Naive thymus-derived CD8-positive, alpha-beta T cell (primary cell): Measurements from ENCODE around the gene NMRK2. TPM values are rescaled to one million over a fixed set of nuclear protein-coding genes. Genes with fewer than 3 reads are reported as not detected.

ENCODE experiments used
- ATAC-seq, 2 donors: fragments of 150-1000 bp; cut with Tn5 transposase in 1 of 2; sonication (Bioruptor Pico), chemical (Tn5 transposase) in 1 of 2; 1 replicate in 1 of 2; 2 replicates in 1 of 2; pipeline ENCODE4 v1.10.0; 2021; ENCODE audit warnings: mild to moderate bottlenecking in 2 of 2, moderate library complexity in 2 of 2
- POLR2A ChIA-PET: fragments of 350-600 bp; sonication (Branson Sonifier 250); formaldehyde crosslinking; loops from one replicate; lab custom pipeline; 2021; ENCODE audit warnings: antibody characterized with exemption; lab: Charles Lee
- DNase-seq, 10 donors: peaks; one replicate each; pipeline versions ENCODE4 v3.0.0 to v3.0.0-alpha.2; 2020 to 2022
- H3K27ac Mint-ChIP-seq, 10 donors: one replicate each; pipeline ENCODE4 v1.8.0; 2020 to 2022; ENCODE audit warnings: mild to moderate bottlenecking in 10 of 10, mixed read lengths in 10 of 10, moderate library complexity in 4 of 10, inconsistent platforms in 1 of 10
- H3K27me3 Mint-ChIP-seq, 5 donors: one replicate each; pipeline ENCODE4 v1.8.0; 2021 to 2022; ENCODE audit warnings: mixed read lengths in 5 of 5
- H3K36me3 Mint-ChIP-seq, 3 donors: one replicate each; pipeline ENCODE4 v1.8.0; 2020 to 2022; ENCODE audit warnings: mixed read lengths in 3 of 3, mild to moderate bottlenecking in 2 of 3, inconsistent platforms in 1 of 3
- H3K4me1 Mint-ChIP-seq, 4 donors: one replicate each; pipeline ENCODE4 v1.8.0; 2021 to 2022; ENCODE audit warnings: mixed read lengths in 4 of 4
- H3K4me3 Mint-ChIP-seq, 10 donors: one replicate each; pipeline ENCODE4 v1.8.0; 2020 to 2022; ENCODE audit warnings: mild to moderate bottlenecking in 10 of 10, mixed read lengths in 10 of 10, moderate library complexity in 6 of 10, inconsistent platforms in 1 of 10
- H3K9me3 Mint-ChIP-seq, 9 donors: one replicate each; pipeline ENCODE4 v1.8.0; 2020 to 2022; ENCODE audit warnings: mixed read lengths in 9 of 9, mild to moderate bottlenecking in 3 of 9, inconsistent platforms in 1 of 9, moderate library complexity in 1 of 9
- microRNA-seq: library from miRNA; unstranded; fragments of <30 nt; microRNA quantifications from one replicate; pipeline ENCODE4 v1.2.0, GENCODE V29; 2022; ENCODE audit warnings: borderline microRNAs expressed
- polyA plus RNA-seq, 3 donors: library from polyadenylated mRNA; unstranded; fragments of 300-500 nt; fragmentation: Illumina TruSeq; gene quantifications; one replicate each; pipeline ENCODE4 v1.2.3, GENCODE V29; 2021
- total RNA-seq, 8 experiments: library from RNA in 2 of 8; stranded (reverse) in 2 of 8; gene quantifications; one replicate each; pipeline ENCODE4 v1.2.3 and lab custom pipeline; 2021 to 2026

NMRK2 gene
- total and polyA plus RNA-seq, 5 experiments from 2014 or later: not detected

DNA sequence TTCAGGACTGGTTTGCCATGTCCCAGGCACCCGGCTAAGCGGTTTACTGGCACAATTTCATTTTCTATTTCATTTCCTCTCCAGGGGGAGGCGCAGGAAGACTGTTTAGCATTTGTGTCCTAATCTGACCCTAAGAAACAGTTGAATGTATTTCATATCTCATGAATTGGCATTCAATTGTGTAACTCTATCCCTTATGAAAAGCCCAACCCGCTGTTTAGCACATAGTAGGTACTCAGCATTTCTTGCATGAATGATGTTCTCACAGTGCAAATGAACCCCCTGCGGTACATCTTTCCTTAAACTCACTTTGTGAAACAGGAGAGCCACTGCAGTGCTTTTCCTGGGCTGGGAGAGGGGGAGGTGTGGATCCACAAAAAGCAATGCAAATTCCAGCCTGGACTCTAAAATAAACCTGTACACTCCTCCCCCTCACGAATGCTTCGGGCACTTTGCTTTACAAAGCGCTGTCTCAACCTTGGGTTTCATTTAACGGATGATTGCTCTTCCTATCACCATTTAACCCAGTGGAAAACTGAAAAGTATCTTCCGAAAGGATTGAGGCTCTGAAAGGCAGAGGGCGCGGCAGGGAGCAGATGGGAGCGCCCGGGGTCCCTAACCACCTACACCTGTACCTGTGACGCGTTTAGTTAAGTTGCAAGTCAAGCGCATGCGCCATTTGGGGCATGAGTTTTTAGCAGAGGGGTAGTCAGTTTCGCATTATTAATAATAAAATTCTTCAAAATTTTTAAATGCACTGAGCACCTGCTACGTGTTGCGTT lies 53.6 kb downstream of the NMRK2 start:
- H3K9me3 Mint-ChIP-seq: no peaks in the 10 kb centered on the region
- H3K4me3 Mint-ChIP-seq: peak overlapping the region; percentile 92 to 99 (median 97)
- ATAC-seq (peak; percentile 14 to 24), DNase-seq (peak in 9 of 10 donors; percentile 49 to 78 (median 62))
- H3K27ac Mint-ChIP-seq: peak overlapping the region; percentile 85 to 98 (median 97)
- no peaks in the 10 kb centered on the region for H3K27me3 Mint-ChIP-seq
- peaks cover 0 to 36% (median 13%) of the 10 kb centered on the region in 3 donors for H3K36me3 Mint-ChIP-seq
- H3K4me1 Mint-ChIP-seq: peaks cover 15 to 68% (median 47%) of the 10 kb centered on the region in 4 donors
- POLR2A ChIA-PET: interaction anchor here (0.7 to 2.5 kb wide), 16 partner anchors 10 to 416 kb away, joined by 4 to 46 read pairs (median 6); partner anchors contain the start of genes CHAF1A, PIAS4, PIP5K1C and ZBTB7A

DNA sequence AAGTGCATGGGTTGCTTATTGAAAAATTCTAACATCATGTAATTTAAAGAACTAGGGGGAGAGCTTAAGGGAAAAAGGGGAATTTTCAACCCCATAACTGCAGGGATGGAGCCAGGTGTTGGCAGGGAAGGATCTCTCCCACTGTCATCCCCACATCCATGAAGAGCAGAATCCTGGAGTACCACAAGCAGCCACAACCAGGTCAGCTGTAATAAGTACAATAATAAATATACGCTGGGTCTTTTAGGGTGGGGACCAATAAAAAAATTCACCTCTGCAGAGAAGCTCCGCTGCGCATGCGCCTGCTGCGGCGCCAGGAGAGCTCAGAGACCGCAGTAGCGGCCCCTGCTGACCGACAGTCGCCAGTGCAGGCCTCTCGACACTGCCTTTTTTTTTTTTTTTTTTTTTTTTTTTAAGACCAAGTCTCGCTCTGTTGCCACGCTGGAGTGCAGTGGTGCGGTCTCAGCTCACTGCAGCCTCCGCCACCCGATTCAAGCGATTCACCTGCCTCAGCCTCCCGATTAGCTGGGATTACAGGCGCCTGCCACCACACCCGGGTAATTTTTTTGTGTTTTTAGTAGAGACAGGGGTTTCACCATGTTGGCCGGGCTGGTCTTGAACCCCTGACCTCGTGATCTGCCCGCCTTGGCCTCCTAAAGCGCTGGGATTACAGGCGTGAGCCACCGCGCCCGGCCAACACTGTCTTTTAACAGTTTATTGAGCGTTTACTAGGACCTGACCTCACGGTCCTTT lies 54.9 kb downstream of the NMRK2 start:
- H3K36me3 Mint-ChIP-seq: peaks cover 0 to 22% (median 13%) of the 10 kb centered on the region in 3 donors
- no peaks in the 10 kb centered on the region for H3K9me3 Mint-ChIP-seq
- POLR2A ChIA-PET: interaction anchor here (0.6 to 2.2 kb wide), 34 partner anchors 11 to 1976 kb away, joined by 3 to 26 read pairs (median 5); partner anchors contain the start of genes DAPK3, MRPL54, PIAS4 and PIP5K1C
- peak overlapping the region; percentile 74 to 97 (median 88) for H3K27ac Mint-ChIP-seq
- H3K27me3 Mint-ChIP-seq: no peaks in the 10 kb centered on the region
- DNase-seq (peak; percentile 85 to 94 (median 89)), ATAC-seq (peak; percentile 28 to 34)
- peaks cover 15 to 61% (median 39%) of the 10 kb centered on the region in 4 donors for H3K4me1 Mint-ChIP-seq
- H3K4me3 Mint-ChIP-seq: peak overlapping the region; percentile 78 to 99 (median 92)

DNA sequence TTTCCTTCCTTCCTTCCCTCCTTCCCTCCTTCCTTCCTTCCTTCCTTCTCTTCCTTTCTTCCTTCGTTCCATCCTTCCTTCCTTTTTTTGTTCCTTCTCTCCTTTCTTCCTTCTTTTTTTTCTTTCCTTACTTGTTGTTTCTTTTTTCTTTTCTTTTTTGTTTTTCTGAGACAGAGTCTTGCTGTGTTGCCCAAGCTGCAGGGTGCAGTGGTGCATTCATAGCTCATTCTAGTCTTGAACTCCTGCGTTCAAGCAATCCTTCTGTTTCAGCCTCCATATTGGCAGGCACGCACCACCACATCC lies 57.9 kb downstream of the NMRK2 start:
- POLR2A ChIA-PET: interaction anchor here (0.7 to 2.8 kb wide), 6 partner anchors 16 to 1751 kb away, joined by 3 to 24 read pairs (median 5); partner anchors contain the start of genes PIAS4 and ZBTB7A
- Mint-ChIP-seq H3K36me3 (no peaks in the 10 kb centered on the region), H3K4me3 (peak overlapping the region in 2 of 10 donors; percentile 56 to 71), H3K27ac (peak overlapping the region in 6 of 10 donors; percentile 4 to 84 (median 49)), H3K27me3 (no peaks in the 10 kb centered on the region), H3K4me1 (peaks cover 5 to 34% (median 13%) of the 10 kb centered on the region in 4 donors), H3K9me3 (no peaks in the 10 kb centered on the region)
- ATAC-seq: no peak
- no peak for DNase-seq

Small RNA genes lying within 50 kb of the gene (microRNA-seq; reads per million reads assigned to microRNA genes)
- not detected for gene MIR637

Other genes starting within 250 kb of the NMRK2 start
- 10 to 100 TPM; 30.6 to 32.0 TPM for gene PIP5K1C, start 232.6 kb upstream of the NMRK2 start, total RNA-seq
- gene PIP5K1C, start 232.6 kb upstream of the NMRK2 start, polyA plus RNA-seq: 10 to 100 TPM in 1 of 3 donors, 1 to 10 TPM in 2; 3.9 to 10.1 (median 7.4) TPM
- gene TJP3, start 224.7 kb upstream of the NMRK2 start, total RNA-seq: 10 to 100 TPM; 13.0 TPM
- 10 to 100 TPM in 1 of 3 donors, 1 to 10 TPM in 2; 5.2 to 11.1 (median 8.9) TPM for gene TJP3, start 224.7 kb upstream of the NMRK2 start, polyA plus RNA-seq
- 10 to 100 TPM; 72.8 to 80.4 TPM for gene APBA3, start 171.4 kb upstream of the NMRK2 start, total RNA-seq
- gene APBA3, start 171.4 kb upstream of the NMRK2 start, polyA plus RNA-seq: 10 to 100 TPM; 25.0 to 33.0 (median 27.1) TPM
- 10 to 100 TPM; 51.6 to 51.9 TPM for gene MRPL54, start 170.4 kb upstream of the NMRK2 start, total RNA-seq
- gene MRPL54, start 170.4 kb upstream of the NMRK2 start, polyA plus RNA-seq: 100 to 1,000 TPM in 2 of 3 donors, 10 to 100 TPM in 1; 92.5 to 168 (median 120) TPM
- not detected for gene RAX2, start 160.8 kb upstream of the NMRK2 start, total RNA-seq
- not detected for gene RAX2, start 160.8 kb upstream of the NMRK2 start, polyA plus RNA-seq
- 1 to 10 TPM; 1.7 to 2.9 TPM for gene MATK, start 146.7 kb upstream of the NMRK2 start, total RNA-seq
- 10 to 100 TPM; 25.2 to 69.6 (median 25.9) TPM for gene MATK, start 146.7 kb upstream of the NMRK2 start, polyA plus RNA-seq
- under 1 TPM; 0.75 to 0.96 TPM for gene ZFR2, start 64.0 kb upstream of the NMRK2 start, total RNA-seq
- 1 to 10 TPM; 1.4 to 5.6 (median 2.9) TPM for gene ZFR2, start 64.0 kb upstream of the NMRK2 start, polyA plus RNA-seq
- not detected for gene ATCAY, start 52.4 kb upstream of the NMRK2 start, total RNA-seq
- gene ATCAY, start 52.4 kb upstream of the NMRK2 start, polyA plus RNA-seq: 1 to 10 TPM in 1 of 3 donors, not detected in 2; 1.5 TPM
- 10 to 100 TPM; 35.1 to 37.8 TPM for gene DAPK3, start 38.0 kb downstream of the NMRK2 start, total RNA-seq
- 10 to 100 TPM; 17.7 to 27.7 (median 24.1) TPM for gene DAPK3, start 38.0 kb downstream of the NMRK2 start, polyA plus RNA-seq
- gene EEF2, start 52.4 kb downstream of the NMRK2 start, total RNA-seq: 1,000 to 10,000 TPM; 2,204 to 2,252 TPM
- 100 to 1,000 TPM; 546 to 682 (median 600) TPM for gene EEF2, start 52.4 kb downstream of the NMRK2 start, polyA plus RNA-seq
- 10 to 100 TPM; 34.4 to 34.9 TPM for gene PIAS4, start 74.7 kb downstream of the NMRK2 start, total RNA-seq
- gene PIAS4, start 74.7 kb downstream of the NMRK2 start, polyA plus RNA-seq: 1 to 10 TPM; 3.2 to 4.9 (median 4.5) TPM
- 10 to 100 TPM; 59.9 TPM for gene ZBTB7A, start 133.8 kb downstream of the NMRK2 start, total RNA-seq
- gene ZBTB7A, start 133.8 kb downstream of the NMRK2 start, polyA plus RNA-seq: 10 to 100 TPM; 31.3 to 52.2 (median 31.5) TPM
- 100 to 1,000 TPM; 119 to 134 TPM for gene MAP2K2, start 191.1 kb downstream of the NMRK2 start, total RNA-seq
- gene MAP2K2, start 191.1 kb downstream of the NMRK2 start, polyA plus RNA-seq: 100 to 1,000 TPM in 1 of 3 donors, 10 to 100 TPM in 2; 48.0 to 101 (median 67.3) TPM
- not detected for gene CREB3L3, start 220.6 kb downstream of the NMRK2 start, total RNA-seq
- gene CREB3L3, start 220.6 kb downstream of the NMRK2 start, polyA plus RNA-seq: not detected
- gene SIRT6, start 249.5 kb downstream of the NMRK2 start, total RNA-seq: 10 to 100 TPM; 27.2 to 27.3 TPM
- gene SIRT6, start 249.5 kb downstream of the NMRK2 start, polyA plus RNA-seq: 1 to 10 TPM in 2 of 3 donors, under 1 TPM in 1; 0.86 to 4.3 (median 1.4) TPM
- 1 to 10 TPM; 1.9 to 2.2 TPM for gene ANKRD24, start 249.6 kb downstream of the NMRK2 start, total RNA-seq
- under 1 TPM in 2 of 3 donors, not detected in 1; 0.36 to 0.50 TPM for gene ANKRD24, start 249.6 kb downstream of the NMRK2 start, polyA plus RNA-seq